COLO668 (cell line): ENCODE data around the gene COX4I2.

ENCODE experiments used
- DNase-seq: peaks from one replicate; lab custom pipeline; 2025; ENCODE audit not compliant: unreplicated experiment; lab: John Stamatoyannopoulos, UW

The COX4I2 gene

GRCh38 chr20:31675828-31676608 is 38.3 kb downstream of the COX4I2 start:
- DNase-seq = no peak

GRCh38 chr20:31676609-31676989 is 38.9 kb downstream of the COX4I2 start:
- no peak for DNase-seq

- no peak for DNase-seq
Observed at GRCh38 chr20:31677553-31678260, 40.0 kb downstream of the COX4I2 start.

GRCh38 chr20:31678389-31679356 is 41.0 kb downstream of the COX4I2 start:
- no peak for DNase-seq

- no peak for DNase-seq
Observed at GRCh38 chr20:31679357-31680285, 41.9 kb downstream of the COX4I2 start.

- no peak for DNase-seq
Observed at GRCh38 chr20:31680286-31681127, 42.8 kb downstream of the COX4I2 start.

GRCh38 chr20:31681128-31681727 is 43.5 kb downstream of the COX4I2 start:
- DNase-seq = no peak

- DNase-seq = no peak
Observed at GRCh38 chr20:31681769-31682168, 44.1 kb downstream of the COX4I2 start.

GRCh38 chr20:31682352-31682751 is 44.6 kb downstream of the COX4I2 start:
- no peak for DNase-seq

- no peak for DNase-seq
Observed at GRCh38 chr20:31682927-31683326, 45.2 kb downstream of the COX4I2 start.

- DNase-seq = peak; percentile 66
Observed at GRCh38 chr20:31684153-31685015, 46.7 kb downstream of the COX4I2 start.

- DNase-seq = no peak
Observed at GRCh38 chr20:31685853-31686643, 48.3 kb downstream of the COX4I2 start.

GRCh38 chr20:31687777-31688176 is 50.1 kb downstream of the COX4I2 start:
- DNase-seq = no peak

GRCh38 chr20:31689141-31689540 is 51.4 kb downstream of the COX4I2 start:
- no peak for DNase-seq

GRCh38 chr20:31690124-31690666 is 52.5 kb downstream of the COX4I2 start:
- no peak for DNase-seq

- DNase-seq = no peak
Observed at GRCh38 chr20:31691646-31692275, 54.0 kb downstream of the COX4I2 start.
